ENCODE results near the gene RAD51B.

The RAD51B gene

DNA sequence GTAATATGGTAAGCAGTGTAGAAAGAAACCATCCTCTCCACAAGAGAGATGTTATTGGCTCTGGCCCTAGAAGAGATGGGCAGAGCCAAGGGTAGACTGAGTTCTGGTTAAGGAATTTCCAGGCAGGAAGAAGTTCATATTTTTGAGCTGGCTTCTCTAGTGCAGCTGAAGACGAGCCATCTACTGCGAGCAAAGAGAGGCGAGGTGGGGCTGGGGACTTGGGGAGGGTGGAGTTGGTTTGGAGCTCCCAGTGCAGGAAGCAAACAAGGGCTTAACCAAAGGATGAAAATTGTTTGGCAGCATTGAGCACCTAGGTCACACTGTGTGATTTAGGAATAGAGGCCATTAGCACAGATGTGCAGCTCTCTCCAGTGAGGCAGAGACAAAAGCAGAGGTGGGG is 733.7 kb downstream of the RAD51B start (continued):
- TF ChIP-seq KLF10 (tag by site-specific recombination; IDR thresholded peaks at IDR 0.05) (no peak), ZNF529 (tag by site-specific recombination; IDR thresholded peaks at IDR 0.05; ENCODE audit: insufficient replicate concordance) (no peak), ZNF792 (tag by site-specific recombination; IDR thresholded peaks at IDR 0.05) (no peak), OSR2 (tag by site-specific recombination; IDR thresholded peaks at IDR 0.05) (no peak), ZNF776 (tag by site-specific recombination; IDR thresholded peaks at IDR 0.05; ENCODE audit: borderline replicate concordance) (no peak), ZNF311 (tag by site-specific recombination; IDR thresholded peaks at IDR 0.05; ENCODE audit: borderline replicate concordance) (no peak)

DNA sequence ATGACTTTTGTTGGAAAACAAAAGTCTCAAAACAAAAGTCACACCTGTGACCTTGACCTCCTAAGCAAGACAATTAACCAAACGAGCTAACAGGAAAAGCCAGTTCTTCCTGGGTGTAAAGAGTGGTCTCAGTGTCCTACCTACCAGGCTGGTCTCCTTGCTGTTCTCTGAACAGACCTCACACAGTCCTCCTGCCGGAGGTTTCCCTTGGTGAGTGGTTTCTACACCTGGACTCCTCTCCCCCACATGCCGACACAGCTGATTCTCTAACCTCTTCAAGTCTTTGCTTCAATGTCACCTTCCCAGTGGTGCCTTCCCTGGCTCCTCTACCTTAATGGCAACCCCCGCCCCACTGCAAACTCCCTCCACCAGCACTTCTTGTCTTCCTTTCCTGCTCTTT is 734.7 kb downstream of the RAD51B start:
- no peaks in the 10 kb centered on the region for H3K4me1 ChIP-seq (ENCODE audit: control insufficient read depth, insufficient read depth, low read length)
- ChIA-PET POLR2A (no interaction called here), CTCF (no interaction called here)
- H3K4me3 ChIP-seq (ENCODE audit: low read depth, low read length) = no peak overlapping the region
- no peaks in the 10 kb centered on the region for H3K36me3 ChIP-seq (ENCODE audit: control insufficient read depth in 2 of 2, insufficient read depth in 1 of 2, low read length in 2 of 2)
- TF ChIP-seq ZNF155 (tag by site-specific recombination; IDR thresholded peaks at IDR 0.05) (no peak), ZNF19 (tag by site-specific recombination; IDR thresholded peaks at IDR 0.05; ENCODE audit: low read depth) (no peak), KLF10 (tag by site-specific recombination; IDR thresholded peaks at IDR 0.05) (no peak), ZSCAN18 (tag by site-specific recombination; IDR thresholded peaks at IDR 0.05) (no peak), AEBP2 (tag by site-specific recombination; IDR thresholded peaks at IDR 0.05; ENCODE audit: borderline replicate concordance) (no peak), ZNF335 (tag by site-specific recombination; conservative IDR thresholded peaks at IDR 0.05) (no peak), FEZF1 (tag by site-specific recombination; IDR thresholded peaks at IDR 0.05) (no peak), PRDM2 (tag by site-specific recombination; IDR thresholded peaks at IDR 0.05; ENCODE audit: borderline replicate concordance) (no peak), ZNF664 (tag by site-specific recombination; IDR thresholded peaks at IDR 0.05) (no peak), ZNF529 (tag by site-specific recombination; IDR thresholded peaks at IDR 0.05; ENCODE audit: insufficient replicate concordance) (no peak), KLF17 (tag by site-specific recombination; IDR thresholded peaks at IDR 0.05) (no peak), SALL2 (tag by site-specific recombination; IDR thresholded peaks at IDR 0.05; ENCODE audit: borderline replicate concordance) (no peak), ZNF571 (tag by site-specific recombination; IDR thresholded peaks at IDR 0.05) (no peak), ZNF416 (tag by site-specific recombination; IDR thresholded peaks at IDR 0.05) (no peak)
- TF ChIP-seq, protein P1, sequence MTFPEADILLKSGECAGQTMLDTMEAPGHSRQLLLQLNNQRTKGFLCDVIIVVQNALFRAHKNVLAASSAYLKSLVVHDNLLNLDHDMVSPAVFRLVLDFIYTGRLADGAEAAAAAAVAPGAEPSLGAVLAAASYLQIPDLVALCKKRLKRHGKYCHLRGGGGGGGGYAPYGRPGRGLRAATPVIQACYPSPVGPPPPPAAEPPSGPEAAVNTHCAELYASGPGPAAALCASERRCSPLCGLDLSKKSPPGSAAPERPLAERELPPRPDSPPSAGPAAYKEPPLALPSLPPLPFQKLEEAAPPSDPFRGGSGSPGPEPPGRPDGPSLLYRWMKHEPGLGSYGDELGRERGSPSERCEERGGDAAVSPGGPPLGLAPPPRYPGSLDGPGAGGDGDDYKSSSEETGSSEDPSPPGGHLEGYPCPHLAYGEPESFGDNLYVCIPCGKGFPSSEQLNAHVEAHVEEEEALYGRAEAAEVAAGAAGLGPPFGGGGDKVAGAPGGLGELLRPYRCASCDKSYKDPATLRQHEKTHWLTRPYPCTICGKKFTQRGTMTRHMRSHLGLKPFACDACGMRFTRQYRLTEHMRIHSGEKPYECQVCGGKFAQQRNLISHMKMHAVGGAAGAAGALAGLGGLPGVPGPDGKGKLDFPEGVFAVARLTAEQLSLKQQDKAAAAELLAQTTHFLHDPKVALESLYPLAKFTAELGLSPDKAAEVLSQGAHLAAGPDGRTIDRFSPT (tag by site-specific recombination; IDR thresholded peaks at IDR 0.05) = no peak
- TF ChIP-seq, protein P2, sequence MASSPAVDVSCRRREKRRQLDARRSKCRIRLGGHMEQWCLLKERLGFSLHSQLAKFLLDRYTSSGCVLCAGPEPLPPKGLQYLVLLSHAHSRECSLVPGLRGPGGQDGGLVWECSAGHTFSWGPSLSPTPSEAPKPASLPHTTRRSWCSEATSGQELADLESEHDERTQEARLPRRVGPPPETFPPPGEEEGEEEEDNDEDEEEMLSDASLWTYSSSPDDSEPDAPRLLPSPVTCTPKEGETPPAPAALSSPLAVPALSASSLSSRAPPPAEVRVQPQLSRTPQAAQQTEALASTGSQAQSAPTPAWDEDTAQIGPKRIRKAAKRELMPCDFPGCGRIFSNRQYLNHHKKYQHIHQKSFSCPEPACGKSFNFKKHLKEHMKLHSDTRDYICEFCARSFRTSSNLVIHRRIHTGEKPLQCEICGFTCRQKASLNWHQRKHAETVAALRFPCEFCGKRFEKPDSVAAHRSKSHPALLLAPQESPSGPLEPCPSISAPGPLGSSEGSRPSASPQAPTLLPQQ (tag by site-specific recombination; IDR thresholded peaks at IDR 0.05) = no peak
- no peaks in the 10 kb centered on the region for H3K9me3 ChIP-seq (ENCODE audit: control insufficient read depth, insufficient read depth, low read depth, low read length)
- no peak overlapping the region for H3K27ac ChIP-seq (ENCODE audit: extremely low read depth, low read depth, low read length)

All from HEK293 (cell line).